ENCODE results near the gene CGNL1.

Gene CGNL1

DNA sequence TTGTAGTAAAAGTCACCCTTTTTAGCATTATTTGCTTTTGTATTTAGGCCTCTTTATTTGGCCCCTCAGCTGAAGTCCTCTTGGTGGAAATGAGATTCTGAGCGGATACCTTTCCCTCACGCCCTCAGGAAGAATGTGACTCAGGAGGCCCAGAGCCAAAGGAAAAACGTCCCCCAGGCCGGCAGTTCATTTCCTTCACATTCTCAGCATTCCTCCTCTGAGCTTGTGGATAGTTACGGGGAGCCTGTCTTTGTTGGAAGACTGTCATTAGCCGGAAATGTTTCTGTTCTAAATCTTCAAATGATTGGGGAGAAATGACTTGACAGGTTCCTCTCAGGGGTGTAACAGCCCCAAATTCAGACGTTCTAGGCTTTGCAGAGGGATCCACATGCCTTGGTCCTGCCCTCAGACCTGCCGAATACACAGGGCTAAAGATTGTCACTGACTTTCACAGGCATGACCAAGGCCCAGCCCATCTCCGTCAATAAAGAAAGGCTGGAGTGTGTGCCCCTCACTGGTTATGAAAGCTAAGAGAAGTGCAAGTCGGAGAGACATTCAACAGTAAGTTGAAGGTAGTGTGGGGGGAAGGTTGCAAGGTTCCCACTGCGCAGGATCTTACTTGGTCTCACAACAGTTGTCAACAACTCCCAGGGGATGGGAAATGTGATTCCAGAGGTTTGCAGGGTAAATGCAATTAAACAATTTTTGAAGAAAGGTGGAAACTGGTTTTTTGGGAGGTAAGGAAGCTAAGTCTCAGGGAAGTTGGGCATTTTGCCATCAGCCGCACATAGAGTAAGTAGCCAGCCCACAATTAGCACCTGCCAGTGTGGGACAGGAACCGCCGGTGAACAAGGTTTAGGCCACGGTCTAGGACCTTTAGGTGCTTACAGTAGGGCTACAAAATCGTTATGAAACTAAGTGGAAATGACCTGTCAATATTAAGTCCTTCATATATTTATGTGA lies 175.7 kb downstream of the CGNL1 start:
- DNase-seq (ENCODE audit: low spot score): no peak

DNA sequence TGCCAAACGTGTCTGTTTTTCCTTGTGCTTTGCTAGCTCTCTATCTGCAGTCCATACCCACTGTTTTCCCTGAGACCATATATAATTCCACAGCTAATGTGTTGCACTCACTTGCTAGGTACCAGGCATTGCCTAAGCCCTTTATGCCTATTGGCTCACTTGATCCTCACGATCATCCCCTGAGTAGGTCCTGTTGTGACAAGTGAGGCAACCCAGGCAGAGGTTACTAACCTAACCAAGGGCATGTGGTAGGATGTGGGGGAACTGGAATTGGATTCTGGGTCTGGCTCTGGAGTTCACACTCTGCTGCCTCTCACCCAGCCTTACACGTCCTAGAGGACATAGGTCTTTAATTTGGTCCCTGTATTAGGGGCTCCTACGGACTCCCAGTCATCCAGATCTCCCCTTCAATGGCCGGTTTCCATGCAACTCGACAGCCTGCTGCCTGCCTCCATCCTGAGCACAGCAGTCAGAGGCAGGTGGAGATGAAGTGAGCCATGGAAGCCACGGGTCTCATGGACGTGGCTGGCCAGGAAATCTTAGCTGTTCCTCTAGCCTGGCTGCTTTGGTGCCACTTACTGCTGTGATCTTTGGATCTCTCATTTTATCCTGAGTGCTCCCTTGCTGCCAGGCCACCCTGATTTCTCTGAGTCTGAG lies 176.5 kb downstream of the CGNL1 start:
- DNase-seq (ENCODE audit: low spot score): no peak

DNA sequence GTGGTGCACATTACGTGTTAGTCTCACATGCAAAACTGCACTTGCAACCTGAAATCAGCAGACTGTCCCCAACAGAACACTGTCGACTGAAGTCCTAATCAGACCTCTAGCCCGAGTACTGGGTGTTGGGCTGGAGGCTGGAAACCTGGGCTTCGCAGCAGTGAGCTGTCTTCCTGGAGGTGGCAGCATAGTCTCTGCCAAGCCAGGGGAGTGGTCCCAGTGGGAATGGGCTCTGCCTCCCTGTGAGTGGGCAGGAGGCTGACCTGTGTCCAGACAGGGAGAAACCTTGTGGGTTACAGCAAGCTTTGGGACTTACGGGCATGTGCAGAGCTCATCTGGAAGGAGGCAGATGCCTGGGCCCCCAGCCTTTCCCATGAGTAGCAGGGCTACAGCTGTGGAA lies 177.2 kb downstream of the CGNL1 start:
- no peak for DNase-seq (ENCODE audit: low spot score)

- no peak for DNase-seq (ENCODE audit: low spot score)
These were observed 177.9 kb downstream of the CGNL1 start for GRCh38 chr15:57554063-57554811.

- no peak for DNase-seq (ENCODE audit: low spot score)
These were observed 178.5 kb downstream of the CGNL1 start for GRCh38 chr15:57554812-57555179.

- no peak for DNase-seq (ENCODE audit: low spot score)
These were observed 179.0 kb downstream of the CGNL1 start for GRCh38 chr15:57555270-57555669.

- DNase-seq (ENCODE audit: low spot score): no peak
These were observed 179.7 kb downstream of the CGNL1 start for GRCh38 chr15:57556040-57556439.

DNA sequence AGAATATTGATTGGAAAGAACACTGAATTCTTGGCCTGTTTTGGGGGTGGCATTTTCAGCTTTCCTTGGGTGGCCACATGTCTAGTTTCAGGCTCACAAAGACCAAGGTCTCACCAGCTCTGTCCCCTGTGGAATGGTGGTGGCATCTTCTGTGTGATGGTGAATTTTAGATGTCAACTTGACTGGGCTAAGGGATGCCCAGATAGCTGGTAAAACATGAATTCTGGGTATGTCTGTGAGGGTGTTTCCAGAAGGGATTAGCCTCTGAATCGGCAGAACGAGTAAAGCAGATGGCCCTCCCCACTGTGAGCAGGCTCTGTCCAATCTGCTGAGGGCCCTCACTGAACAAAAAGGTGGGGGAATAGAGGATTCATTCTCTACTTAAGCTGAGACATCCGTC lies 181.0 kb downstream of the CGNL1 start:
- DNase-seq (ENCODE audit: low spot score): no peak

DNA sequence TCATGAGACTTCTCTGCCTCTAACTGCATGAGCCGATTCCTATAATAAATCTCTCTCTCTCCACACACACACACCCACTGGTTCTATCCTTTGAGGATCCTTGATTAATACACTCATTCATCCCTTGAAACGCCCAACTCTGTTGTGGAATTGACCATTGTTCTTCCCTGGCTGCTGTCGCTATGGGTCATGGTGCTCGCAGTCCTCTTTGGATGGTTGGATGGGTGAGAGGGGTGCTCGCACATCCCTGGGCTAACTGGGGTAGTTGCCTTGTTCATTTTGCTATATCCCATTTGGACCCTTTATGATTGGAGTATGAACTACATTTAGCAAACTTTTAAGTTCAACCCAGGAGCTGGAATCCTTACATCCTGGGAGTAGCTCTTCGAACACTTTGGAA lies 181.5 kb downstream of the CGNL1 start:
- no peak for DNase-seq (ENCODE audit: low spot score)

DNA sequence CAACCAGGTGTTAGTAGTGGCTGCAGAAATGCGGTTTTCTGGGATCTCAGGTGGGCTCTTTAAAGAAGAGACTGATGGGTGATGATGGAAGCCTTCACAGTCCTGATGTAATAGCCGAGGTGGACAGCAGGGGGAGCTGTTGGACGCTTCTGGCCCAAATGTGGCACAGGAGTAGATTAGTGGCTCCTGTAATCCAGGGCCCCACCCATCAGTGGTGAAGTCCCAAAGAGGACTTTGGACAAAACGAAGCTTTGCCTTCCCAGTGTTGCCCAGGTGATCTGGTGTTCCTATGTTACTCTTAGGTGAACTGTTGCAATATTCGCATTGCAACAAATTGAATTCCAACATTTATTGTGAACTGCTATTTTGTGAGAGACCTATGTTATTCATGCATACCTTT lies 183.6 kb downstream of the CGNL1 start:
- DNase-seq (ENCODE audit: low spot score): peak; percentile 60

DNA sequence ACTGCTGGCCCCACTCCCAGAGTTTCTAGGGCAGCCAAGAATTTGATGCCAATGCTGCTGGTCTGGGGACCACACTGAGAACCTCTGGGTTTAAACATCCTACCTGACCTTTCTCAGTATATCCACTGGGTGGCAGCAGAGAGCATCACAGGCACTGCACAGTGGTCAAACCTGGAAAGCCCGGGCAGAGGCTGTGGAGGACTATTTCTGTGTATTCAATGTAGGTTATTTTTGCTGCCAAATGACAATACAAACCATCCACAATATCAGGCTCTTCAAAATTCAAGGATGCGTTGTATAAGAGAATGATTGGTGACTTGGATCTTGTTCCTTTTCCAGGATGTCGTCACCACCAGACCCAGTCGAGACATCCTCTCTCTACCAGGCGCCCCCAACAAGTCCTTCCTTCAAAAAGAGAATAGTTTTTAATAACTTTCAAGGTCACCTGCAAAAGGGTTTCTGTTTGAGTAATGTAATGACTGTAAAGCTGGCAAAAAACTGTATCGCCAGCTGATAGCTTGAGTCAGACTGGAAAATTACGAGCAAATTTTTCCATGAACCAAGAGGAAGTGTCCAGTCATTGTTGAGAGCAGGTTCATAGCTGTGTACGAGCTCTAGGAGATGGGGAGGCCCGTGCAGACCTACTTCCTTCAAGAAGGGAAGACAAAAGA lies 184.9 kb downstream of the CGNL1 start:
- peak; percentile 64 for DNase-seq (ENCODE audit: low spot score)

DNA sequence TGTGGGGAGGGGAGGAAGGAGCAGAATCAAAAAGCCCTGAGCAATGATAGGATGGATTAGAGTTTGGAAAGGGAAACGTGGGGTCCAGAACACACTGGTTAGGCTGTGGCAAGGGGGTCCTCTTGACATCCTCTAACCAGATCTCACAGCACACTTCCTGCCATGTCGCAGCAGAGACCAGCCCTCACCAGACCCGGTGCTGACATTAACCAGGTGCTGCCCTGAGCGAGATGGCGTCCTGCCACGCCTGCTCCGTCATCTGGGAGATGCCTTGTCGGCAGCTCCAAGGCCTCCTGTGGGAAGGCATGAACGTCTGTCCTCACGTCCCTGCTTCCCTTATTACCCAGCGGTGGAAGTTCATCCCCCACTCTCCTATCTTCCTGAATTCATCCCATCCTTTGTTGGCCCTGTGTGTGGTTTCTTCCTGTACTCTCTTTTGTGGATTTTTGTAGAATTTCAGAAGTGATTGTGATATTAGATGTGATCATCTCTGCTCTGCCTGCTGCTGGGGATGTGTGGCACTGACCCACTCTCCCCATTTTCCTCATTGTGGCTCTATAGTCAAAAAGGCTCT lies 186.0 kb downstream of the CGNL1 start:
- DNase-seq (ENCODE audit: low spot score): no peak

- no peak for DNase-seq (ENCODE audit: low spot score)
These were observed 187.1 kb downstream of the CGNL1 start for GRCh38 chr15:57563416-57563815.

DNA sequence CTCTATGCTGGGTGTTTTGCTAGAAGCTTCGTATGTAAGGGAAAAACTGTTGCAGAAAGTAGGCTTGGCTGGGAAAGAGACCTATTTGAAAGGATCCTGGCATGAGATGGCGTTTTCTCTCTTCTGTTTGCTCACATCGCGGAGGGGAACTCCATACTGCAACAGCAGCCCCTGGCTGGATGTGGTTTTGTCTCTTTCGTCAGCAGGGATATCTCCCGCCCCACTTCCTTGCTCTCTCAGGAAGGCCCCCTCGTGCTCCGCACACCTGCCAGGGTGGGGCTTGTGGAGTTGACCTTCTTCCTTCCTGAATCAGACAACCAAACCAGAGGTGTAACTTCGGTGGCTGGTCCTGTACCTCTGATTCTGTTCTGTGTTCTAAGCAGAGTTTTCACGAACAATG lies 189.0 kb downstream of the CGNL1 start:
- no peak for DNase-seq (ENCODE audit: low spot score)

GRCh38 chr15:57566834-57567233 lies 190.5 kb downstream of the CGNL1 start:
- no peak for DNase-seq (ENCODE audit: low spot score)

GRCh38 chr15:57567891-57568290 lies 191.6 kb downstream of the CGNL1 start:
- no peak for DNase-seq (ENCODE audit: low spot score)

DNA sequence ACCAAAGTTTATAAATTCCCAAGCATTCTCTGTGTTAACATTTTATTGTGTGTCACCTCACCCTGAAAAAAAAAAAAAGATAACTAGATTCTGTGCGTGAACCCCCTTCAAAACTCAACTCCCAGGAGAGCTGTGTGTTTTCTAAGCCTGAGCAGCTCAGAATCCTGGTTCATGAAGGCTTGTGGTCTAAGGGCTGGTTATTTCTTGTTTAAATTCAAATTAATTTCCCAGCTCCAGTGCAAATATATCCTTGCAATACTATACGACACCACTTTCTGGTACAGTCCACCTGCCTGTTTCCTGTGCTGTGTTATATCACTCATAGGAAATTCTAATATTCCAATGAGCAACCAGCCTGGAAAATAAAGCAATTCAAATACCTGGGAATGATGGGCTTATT lies 192.0 kb downstream of the CGNL1 start:
- no peak for DNase-seq (ENCODE audit: low spot score)

DNA sequence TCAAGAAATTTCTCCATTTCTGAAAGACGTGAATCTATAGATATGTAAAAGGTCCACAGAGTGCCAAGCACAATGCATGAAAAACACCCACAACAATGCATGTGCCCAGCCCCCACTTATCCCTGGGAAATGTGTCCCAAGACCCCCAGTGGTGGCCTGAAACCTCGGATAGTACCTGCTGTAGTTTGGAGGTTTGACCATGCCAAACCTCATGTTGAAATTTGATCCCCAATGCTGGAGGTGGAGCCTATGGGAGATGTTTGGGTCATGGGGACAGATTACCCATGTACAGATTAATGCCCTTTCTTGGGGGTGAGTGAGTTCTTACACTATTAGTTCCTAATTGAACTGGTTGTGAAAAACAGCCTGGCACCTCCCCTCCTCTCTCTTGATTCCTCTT lies 194.0 kb downstream of the CGNL1 start:
- no peak for DNase-seq (ENCODE audit: low spot score)

GRCh38 chr15:57570994-57571393 lies 194.7 kb downstream of the CGNL1 start:
- DNase-seq (ENCODE audit: low spot score): no peak

DNA sequence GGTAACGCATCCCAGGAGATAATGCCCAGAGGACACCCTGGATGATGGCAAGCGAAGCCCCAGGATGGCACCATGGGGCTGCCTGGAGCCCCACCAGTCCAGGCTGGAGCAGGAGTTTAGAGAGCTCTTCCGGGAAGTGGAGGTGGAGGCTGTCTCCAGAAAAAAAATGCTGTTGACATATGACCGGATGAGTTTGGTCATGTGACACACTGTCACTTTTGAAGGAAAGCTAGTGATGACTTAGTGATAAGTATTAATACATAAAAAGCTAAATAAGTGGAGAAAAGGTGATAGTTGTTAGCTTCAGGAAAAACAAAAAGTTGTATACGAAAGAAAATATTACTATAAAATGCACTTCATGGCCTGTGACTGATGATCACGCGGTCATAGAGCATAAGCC lies 195.4 kb downstream of the CGNL1 start:
- no peak for DNase-seq (ENCODE audit: low spot score)

DNA sequence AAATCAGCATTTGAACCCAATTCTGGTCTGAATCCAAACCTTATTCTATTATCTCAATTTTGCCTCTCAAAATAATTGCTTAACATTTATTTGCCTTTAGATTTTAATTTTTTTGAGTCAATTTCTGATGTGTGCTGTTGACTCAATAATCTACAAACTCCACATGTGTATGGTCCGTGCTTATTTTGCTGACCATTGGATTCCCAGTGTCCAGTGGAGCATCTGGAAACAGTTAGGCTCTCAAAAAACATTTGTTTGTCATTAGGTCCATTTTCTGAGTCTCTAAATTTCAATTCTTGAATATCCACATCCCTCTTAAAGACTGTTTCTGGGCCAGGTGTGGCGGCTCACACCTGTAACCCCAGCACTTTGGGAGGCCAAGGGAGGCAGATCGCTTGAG lies 196.2 kb downstream of the CGNL1 start:
- no peak for DNase-seq (ENCODE audit: low spot score)

GRCh38 chr15:57573151-57573550 lies 196.8 kb downstream of the CGNL1 start:
- no peak for DNase-seq (ENCODE audit: low spot score)
